ENCODE measurements around the gene ARHGAP22.

Gene ARHGAP22

GRCh38 chr10:48462482-48463020 is 142.3 kb downstream of the ARHGAP22 start:
- DNase-seq (ENCODE audit: low read depth in 1 of 2, low spot score in 1 of 2): no peak
- in situ Hi-C loops (cut with HindIII; ENCODE audit: low pct_unique_long_range_greater_than_20kb, low sequenced_read_pairs): no loop called here
- no peak for TF ChIP-seq JUND (IDR thresholded peaks at IDR 0.05; ENCODE audit: low read depth)

- TF ChIP-seq JUND (IDR thresholded peaks at IDR 0.05; ENCODE audit: low read depth): no peak
- no peak for DNase-seq (ENCODE audit: low read depth in 1 of 2, low spot score in 1 of 2)
- in situ Hi-C loops (cut with HindIII; ENCODE audit: low pct_unique_long_range_greater_than_20kb, low sequenced_read_pairs): no loop called here
Measured at GRCh38 chr10:48461623-48462481, 143.0 kb downstream of the ARHGAP22 start.

GRCh38 chr10:48460182-48460581 is 144.7 kb downstream of the ARHGAP22 start:
- DNase-seq (ENCODE audit: low read depth in 1 of 2, low spot score in 1 of 2): no peak
- in situ Hi-C loops (cut with HindIII; ENCODE audit: low pct_unique_long_range_greater_than_20kb, low sequenced_read_pairs): no loop called here
- TF ChIP-seq JUND (IDR thresholded peaks at IDR 0.05; ENCODE audit: low read depth): no peak

GRCh38 chr10:48459270-48460150 is 145.4 kb downstream of the ARHGAP22 start:
- TF ChIP-seq JUND (IDR thresholded peaks at IDR 0.05; ENCODE audit: low read depth): no peak
- DNase-seq (ENCODE audit: low read depth in 1 of 2, low spot score in 1 of 2): no peak
- in situ Hi-C loops (cut with HindIII; ENCODE audit: low pct_unique_long_range_greater_than_20kb, low sequenced_read_pairs): no loop called here

- DNase-seq (ENCODE audit: low read depth in 1 of 2, low spot score in 1 of 2): no peak
- TF ChIP-seq JUND (IDR thresholded peaks at IDR 0.05; ENCODE audit: low read depth): no peak
- in situ Hi-C loops (cut with HindIII; ENCODE audit: low pct_unique_long_range_greater_than_20kb, low sequenced_read_pairs): no loop called here
Measured at GRCh38 chr10:48458662-48459048, 146.2 kb downstream of the ARHGAP22 start.

- TF ChIP-seq JUND (IDR thresholded peaks at IDR 0.05; ENCODE audit: low read depth): no peak
- in situ Hi-C loops (cut with HindIII; ENCODE audit: low pct_unique_long_range_greater_than_20kb, low sequenced_read_pairs): no loop called here
Measured at GRCh38 chr10:48457949-48458661, 146.8 kb downstream of the ARHGAP22 start.

GRCh38 chr10:48456808-48457761 is 147.8 kb downstream of the ARHGAP22 start:
- in situ Hi-C loops (cut with HindIII; ENCODE audit: low pct_unique_long_range_greater_than_20kb, low sequenced_read_pairs): no loop called here
- no peak for DNase-seq (ENCODE audit: low read depth in 1 of 2, low spot score in 1 of 2)
- no peak for TF ChIP-seq JUND (IDR thresholded peaks at IDR 0.05; ENCODE audit: low read depth)

More at GRCh38 chr10:48457949-48458661, 146.8 kb downstream of the ARHGAP22 start:
- DNase-seq (ENCODE audit: low read depth in 1 of 2, low spot score in 1 of 2): no peak

GRCh38 chr10:48456361-48456804 is 148.5 kb downstream of the ARHGAP22 start:
- TF ChIP-seq JUND (IDR thresholded peaks at IDR 0.05; ENCODE audit: low read depth): no peak
- in situ Hi-C loops (cut with HindIII; ENCODE audit: low pct_unique_long_range_greater_than_20kb, low sequenced_read_pairs): no loop called here
- no peak for DNase-seq (ENCODE audit: low read depth in 1 of 2, low spot score in 1 of 2)

GRCh38 chr10:48455392-48456151 is 149.3 kb downstream of the ARHGAP22 start:
- TF ChIP-seq JUND (IDR thresholded peaks at IDR 0.05; ENCODE audit: low read depth): no peak
- in situ Hi-C loops (cut with HindIII; ENCODE audit: low pct_unique_long_range_greater_than_20kb, low sequenced_read_pairs): no loop called here
- DNase-seq (ENCODE audit: low read depth in 1 of 2, low spot score in 1 of 2): no peak

- no peak for TF ChIP-seq JUND (IDR thresholded peaks at IDR 0.05; ENCODE audit: low read depth)
- in situ Hi-C loops (cut with HindIII; ENCODE audit: low pct_unique_long_range_greater_than_20kb, low sequenced_read_pairs): no loop called here
- DNase-seq (ENCODE audit: low read depth in 1 of 2, low spot score in 1 of 2): no peak
Measured at GRCh38 chr10:48455055-48455391, 149.8 kb downstream of the ARHGAP22 start.
